AG08396 (cell line): Measurements from ENCODE around the gene PAPPA2.

Experiments
- DNase-seq: peaks from one replicate; pipeline ENCODE4 v3.0.0; 2012; ENCODE audit warnings: low spot score, mixed read lengths

PAPPA2 gene

DNA sequence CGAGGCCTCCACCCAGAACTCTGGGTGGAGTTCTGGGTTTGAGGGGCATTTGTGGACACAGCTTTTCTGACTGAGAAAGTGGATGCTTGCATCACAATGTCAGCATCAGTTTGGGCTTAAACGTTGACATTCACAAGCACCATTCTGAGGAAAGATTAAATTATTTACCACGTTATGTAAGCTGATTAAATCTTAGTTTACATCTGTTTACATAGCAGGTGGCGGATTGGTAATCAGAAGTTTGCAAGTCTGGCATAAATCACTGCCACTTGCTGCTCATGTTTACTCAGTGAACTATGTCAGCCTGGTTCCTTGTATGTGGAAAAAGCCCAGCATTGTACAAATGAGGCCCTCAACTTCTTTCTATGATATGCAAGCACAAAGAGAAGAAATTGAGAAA lies 310.1 kb downstream of the PAPPA2 start:
- no peak for DNase-seq

DNA sequence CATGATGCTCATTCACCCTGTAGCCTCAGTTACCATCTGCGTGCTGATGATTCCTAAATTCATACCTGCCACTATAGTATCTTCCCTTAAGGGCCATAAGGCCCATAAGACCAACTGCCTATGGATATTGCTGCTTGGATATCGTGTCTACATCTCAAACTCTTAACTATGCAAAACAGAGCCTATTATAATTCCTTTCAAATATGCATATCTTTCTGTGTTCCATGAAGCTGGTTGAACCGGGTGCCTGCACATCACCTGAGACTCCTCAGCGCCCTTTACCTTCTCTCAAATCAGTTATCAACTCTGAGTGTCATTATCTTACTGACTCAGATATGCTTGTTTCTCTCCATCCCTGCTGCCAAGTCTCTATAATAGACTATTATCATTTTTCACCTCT lies 311.2 kb downstream of the PAPPA2 start:
- no peak for DNase-seq

DNA sequence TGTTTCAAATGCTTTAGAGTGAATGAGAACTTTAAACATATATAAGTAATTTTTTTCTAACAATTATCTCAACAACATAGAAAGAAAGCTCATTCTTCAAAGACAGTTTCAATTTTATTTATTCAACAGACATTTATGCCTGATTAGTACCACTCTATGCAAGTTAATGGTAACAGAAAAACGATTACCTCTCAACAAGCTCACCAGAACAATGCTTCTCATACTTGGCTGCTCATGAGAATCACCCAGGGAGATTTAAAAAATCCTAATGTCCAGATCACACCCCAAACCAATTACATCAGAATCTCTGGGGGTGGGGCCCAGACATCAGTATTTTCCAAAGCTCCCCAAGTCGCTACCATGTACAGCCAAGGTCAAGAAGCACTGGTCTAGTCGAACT lies 312.4 kb downstream of the PAPPA2 start:
- DNase-seq = no peak

DNA sequence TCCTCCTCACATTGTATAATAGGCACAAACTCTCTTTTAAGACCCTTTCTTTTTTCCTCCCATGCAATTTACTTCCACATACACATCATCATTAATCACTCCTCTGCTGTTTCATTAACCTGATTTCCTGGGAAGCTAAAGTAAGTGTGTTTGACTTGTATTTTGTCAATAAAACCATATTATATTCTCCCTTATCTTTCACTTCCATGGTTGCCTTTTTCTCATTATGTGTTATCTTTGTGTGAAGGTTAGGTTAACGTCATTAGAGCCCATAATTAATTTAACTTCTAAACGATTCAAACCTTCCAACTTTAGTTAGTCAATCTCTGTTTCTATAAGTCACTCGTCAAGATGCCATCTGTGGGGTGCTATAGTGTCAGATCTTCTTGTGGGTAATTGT lies 313.0 kb downstream of the PAPPA2 start:
- no peak for DNase-seq

DNA sequence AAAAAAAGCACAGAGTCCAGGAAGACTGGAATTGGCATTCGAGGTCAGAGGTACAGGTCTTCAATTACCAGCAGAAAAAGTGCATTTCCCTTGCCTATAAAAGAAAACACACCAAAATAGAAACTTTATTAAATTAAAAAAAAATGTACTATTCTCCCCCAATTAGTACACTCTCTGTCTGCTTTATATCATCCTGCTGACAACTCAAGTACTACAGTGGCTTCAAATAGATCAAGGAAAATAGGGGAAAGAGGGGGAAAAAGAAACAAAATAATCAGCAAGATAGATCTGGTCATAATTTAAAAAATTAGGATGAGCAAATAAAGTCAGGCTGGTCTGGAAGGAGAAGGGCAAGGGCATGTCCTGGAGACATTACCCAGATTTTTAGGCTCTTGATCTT lies 315.1 kb downstream of the PAPPA2 start:
- DNase-seq = no peak

DNA sequence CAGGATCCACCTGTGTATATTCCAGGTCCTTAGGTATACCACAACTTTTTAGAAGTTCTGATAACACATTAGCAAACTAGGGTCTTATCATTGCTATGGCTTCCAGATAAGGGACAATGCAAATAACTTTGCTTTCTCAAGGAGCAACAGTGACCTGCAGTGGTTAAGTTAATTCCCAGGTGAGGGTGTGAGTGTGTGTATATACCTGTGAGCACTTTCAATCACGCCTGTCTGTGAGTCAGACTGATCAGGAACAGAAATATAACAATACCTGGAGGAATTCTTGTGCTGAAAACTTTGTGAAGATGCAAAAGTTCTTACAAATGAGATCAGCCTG lies 317.0 kb downstream of the PAPPA2 start:
- no peak for DNase-seq

DNA sequence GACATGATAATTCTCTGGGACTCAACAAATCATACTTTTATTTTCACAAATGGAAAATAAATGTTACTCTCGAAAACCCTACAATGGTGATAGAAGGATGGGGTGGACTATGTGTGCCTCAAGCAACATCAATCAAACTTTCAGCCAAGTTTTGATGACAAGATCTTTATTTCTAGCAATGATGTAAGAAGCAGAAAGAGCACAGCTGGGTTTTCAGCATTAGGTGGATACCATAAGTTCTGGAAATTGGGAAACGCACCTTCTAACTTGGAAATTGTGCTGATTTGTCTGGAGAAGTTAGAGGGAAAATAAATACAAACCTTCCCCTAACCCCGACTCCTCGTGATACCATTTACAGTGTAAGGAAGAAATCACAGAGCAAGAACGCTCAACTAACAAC lies 320.3 kb downstream of the PAPPA2 start:
- DNase-seq = no peak

DNA sequence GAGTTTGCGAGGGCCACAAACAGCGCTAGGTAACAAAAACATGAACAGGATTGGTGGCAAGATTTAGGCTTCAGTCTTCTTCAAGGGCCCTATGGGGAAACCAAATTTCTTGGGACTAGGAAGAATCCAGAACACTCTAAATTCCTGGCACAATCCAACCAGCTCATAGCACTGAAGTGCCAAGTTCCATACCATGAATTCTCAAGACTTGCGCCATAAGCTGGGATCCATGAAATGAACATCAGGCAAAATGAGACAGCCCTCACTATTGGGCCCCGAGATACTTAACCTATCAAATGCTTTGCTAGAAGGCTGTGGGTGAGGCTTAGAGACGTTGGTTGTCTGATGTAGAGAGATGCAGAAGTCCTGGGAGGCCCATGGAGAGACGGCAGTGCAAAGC lies 322.1 kb downstream of the PAPPA2 start:
- DNase-seq = no peak

DNA sequence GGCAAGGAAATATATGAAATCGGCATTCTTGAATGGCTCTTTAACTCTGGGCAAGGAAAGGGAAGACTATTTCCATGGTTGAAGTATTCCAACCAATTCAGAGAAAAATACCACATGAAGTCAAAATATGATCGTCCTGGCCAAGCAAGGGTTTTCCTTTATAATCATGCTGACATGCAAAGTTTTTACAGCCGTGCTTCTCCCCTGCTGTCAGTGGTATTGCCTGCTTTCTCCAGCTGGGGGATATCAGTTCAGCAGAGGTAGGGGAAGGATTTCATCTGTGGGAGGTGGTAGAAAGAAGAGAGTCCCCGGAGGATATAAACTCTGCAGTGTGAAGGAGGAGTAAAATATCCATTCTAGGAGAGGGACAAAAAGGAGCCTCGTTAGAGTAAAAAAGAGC lies 322.8 kb downstream of the PAPPA2 start:
- no peak for DNase-seq

DNA sequence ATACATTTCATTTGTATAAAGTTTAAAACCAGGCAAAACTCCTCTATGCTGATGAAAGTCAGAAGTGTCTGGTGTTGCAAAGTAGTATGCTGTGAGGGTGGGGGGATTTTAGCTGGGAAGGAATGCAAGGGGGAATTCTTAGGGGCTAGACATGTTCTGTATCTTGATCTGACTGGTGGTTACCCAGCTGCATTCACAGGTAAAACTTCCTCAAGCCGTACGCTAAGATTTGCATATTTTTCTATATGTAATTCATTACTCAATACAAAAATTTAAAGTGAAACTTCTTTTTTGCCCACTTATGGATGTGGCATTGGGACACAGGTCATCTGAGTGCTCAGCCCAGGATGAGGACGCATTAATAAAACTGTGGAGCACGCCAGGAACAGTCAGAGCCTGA lies 323.3 kb downstream of the PAPPA2 start:
- DNase-seq = no peak

DNA sequence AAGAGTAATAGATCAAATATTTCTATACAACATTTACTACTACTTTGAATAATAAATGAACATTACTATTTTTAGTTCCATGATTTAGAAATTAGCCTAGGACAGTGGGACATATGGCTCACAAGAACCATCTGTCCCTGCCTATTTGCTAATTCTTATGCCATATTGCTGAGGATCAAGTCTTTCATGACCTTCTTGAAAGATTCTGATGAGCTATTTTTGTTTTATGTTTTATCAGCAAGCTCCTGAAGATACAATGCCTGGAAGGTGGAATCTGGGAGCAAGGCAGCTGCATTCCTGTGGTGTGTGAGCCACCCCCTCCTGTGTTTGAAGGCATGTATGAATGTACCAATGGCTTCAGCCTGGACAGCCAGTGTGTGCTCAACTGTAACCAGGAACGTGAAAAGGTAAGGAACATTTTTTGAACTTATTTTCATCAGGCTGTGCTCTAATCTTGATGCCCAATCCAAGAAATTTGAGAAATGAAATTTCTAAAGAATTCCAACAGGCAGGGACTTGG lies 326.7 kb downstream of the PAPPA2 start:
- no peak for DNase-seq

DNA sequence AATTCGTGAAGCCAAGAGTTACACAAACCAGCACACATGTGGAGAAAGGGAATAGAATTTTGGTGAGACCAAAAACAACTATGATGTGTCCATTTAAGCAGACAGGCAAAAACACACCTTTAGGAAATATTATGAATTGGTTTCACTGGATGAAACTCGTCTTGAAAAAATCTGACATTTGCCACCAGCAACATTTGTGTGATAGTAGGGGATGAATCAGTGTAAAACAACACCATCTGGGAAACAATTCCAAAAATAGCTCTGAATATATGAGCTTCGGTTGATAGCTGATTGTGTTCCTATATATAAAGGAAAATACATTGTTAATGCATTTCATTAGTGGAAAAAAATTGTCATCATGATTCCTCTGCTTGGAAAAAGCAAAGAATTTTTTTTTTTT lies 327.8 kb downstream of the PAPPA2 start:
- no peak for DNase-seq

DNA sequence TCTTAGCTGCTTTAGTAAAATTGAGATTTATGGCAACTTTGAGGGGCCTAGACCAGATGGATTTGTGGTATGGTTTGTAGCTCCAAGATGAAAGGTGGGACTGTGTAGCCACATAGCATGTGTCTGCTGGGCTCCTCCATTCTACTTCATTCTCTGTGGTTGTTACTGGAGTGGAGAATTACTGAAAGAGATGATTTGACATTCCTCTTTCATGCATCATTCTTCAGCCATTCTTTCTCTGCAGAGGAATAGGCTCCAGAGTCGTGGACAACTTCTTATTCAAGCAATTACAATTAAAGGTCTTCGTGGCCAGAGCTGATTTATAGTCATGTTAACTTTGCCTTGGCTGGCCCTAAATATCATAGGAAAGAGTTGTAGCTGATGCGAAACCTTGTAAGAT lies 328.9 kb downstream of the PAPPA2 start:
- no peak for DNase-seq

DNA sequence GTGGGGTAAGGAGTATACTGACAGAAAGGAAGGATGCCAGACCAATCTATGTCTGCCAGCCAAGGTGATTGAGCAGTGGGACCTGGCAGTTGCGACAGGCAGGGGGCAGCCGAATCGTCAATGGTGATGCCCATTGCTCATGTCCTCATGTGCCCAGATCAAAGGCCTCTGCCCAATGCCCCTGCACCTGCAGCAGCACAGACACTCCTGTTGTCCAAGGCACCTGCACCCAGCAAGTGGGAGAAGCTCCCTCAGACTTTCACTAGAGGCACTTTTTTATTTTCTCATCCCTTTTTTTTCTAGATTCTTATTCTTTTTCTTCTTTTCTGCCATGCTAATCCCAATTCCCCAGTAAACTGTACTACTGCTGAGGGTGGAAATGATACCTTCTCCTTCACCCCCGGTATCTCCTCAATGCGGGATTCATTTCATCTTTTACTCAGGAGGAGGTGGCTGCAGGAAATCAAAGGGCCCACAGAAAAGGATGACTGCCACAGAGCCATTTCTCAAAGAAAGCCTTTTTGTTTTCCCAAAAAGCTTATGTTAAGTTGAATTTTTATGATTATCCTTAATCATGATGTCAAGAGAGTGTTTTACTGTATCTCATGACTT lies 332.0 kb downstream of the PAPPA2 start:
- no peak for DNase-seq

DNA sequence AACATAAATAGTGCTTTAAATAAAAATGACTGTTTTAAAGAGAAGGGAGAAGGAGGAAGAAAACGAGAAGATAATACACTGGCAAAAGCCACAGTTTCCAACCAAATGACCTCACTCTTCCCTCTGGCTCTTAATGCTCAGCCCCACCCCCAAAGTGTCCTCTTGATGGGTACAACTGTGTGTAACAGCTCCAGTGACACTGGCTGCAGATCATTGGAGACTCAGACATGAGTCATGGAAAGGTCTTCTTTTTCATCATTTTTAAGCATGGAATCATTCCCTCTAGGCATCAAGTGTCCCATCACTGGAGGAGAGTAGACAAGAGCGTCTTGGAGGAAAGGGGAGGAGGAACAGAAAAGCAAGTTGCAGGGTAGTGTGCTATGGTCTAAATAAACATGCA lies 333.0 kb downstream of the PAPPA2 start:
- no peak for DNase-seq

DNA sequence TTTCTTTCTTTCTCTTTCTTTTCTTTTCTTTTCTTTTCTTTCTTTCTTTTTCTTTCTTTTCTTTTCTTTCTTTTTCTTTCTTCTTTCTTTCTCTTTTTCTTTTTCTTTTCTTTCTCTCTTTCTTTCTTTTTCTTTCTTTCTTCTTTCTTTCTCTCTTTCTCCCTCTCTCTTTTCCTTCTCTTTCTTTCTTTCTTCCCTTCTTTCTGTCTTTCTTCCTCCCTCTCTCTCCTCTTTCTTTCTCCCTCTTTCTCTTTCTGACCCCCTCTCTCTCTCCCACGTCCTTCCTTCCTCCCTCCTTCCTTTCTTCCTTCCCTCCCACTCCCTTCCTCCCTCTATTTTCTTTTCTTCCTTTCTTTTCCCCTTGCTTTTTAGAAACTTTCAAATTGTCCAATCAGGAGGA lies 333.6 kb downstream of the PAPPA2 start:
- DNase-seq = no peak

DNA sequence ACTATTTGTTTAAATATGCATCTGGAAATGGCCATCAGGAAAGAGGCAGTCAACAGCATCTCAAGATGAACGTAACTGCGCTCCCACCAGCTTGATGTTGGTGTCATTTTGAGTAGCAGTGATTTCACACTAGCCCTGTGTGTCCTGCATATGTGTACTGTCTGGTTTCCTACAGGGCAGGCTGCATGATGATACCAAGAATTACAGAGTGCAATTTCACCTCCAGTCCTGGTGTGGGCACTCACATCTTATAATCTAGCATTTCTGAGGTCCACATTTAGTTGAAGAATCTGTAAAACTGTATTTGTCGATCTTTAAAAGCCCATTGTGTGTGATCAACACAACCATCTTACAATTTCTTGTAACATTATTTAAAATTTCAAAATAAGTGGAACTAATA lies 336.4 kb downstream of the PAPPA2 start:
- DNase-seq = no peak

DNA sequence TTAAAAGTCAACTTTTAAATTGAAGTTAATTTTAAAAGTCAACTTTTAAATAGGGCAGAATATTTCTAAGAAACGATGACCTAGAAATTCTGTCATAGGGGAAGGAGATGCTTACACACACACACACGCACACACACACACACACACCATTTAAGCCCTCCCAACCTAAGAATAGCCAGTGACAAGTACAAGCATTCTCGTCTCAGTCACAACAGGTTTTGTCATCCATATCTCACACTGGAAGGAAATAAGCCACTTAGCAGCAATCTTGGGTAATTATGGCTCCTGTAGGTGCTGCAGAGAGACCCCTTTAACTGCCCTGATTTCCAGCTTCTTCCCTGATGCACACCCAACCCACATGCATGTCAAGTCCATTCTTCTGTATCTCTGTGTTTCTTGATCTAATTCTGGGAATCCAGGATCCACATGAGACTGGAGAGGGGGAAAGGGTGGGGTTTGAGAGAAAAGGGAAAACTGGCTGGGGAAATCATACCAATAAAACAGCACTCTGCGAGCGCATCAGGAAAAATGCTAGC lies 338.1 kb downstream of the PAPPA2 start:
- DNase-seq = no peak

DNA sequence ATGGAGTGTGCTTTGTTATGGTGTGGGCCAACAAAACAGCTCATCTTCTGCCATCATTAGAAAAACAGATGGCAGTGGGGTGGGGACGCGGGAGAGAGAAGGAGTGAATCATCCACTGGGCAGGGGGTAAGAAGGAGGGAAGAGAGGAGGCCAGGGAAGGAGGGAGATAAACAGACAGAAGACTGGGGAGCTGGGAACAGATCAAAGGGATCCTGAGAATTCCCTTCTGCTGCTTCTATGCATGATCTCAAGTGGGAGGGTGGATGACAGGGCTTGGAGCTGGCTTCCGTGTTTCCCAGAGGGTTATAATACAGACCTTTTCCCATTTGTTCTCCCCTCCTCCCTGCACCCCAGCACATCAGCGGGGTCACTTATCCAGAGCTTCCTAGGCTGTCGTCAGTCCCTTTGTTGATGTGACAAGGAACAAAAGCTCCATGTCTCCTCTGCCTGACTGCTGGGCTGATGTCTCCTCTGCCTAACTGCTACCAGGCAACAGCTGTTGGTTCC lies 338.6 kb downstream of the PAPPA2 start:
- no peak for DNase-seq

DNA sequence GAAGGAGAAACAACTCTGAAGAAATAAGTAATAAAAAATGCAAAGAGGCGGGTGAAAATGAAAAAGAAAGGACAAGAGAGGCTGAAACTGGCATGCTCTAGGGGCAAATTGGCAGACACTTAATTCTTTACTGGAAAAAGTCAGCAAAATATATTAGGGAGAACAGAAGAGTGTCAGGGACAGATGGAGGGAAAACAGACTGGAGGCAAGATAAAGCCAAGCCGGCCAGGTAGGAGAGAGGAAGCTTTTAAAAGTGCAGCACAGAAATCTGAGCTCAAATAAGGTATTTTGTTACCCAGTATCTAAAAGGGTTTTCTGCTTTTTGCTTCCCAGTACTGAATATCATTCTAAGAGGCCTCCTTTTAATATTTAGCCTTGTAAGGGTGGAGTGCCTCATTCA lies 339.3 kb downstream of the PAPPA2 start:
- no peak for DNase-seq

DNA sequence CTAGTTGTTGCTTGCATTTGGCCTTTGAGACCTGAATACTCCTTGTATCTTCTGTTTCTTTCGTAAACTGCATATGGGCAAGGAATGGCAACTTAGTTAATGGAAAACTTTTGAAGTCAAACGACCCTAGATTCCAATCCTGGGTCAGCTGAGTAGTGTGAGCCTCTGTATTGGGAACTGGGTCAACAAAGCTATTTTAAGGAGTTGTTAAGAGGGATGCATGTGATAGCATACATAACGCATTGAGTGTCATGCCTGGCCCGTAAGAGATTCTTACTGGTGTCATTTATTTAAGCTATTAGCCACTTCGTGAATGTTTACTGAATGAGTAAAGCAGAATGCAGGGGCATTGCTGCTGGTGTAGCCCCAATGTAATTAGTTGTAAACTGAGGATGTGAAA lies 340.1 kb downstream of the PAPPA2 start:
- DNase-seq = no peak

DNA sequence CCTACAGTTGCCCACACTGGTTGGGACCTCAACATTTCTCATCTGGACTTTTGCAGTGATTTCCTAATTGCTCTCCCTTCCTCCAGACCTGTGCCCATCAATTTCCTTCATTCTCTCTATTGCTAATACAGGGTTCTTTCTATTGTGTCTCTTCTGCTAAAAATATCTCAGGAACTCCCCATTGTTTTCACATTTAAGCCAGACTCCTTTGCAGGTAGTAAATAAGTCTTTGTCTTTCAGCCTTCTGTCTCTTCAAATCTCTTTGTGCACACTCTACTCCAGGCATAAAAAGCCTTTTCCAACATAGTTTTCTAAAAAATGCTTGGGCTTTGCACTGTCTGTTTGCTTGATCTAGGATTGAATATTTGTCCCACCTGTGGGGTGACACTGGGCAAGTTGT lies 340.6 kb downstream of the PAPPA2 start:
- DNase-seq = no peak

DNA sequence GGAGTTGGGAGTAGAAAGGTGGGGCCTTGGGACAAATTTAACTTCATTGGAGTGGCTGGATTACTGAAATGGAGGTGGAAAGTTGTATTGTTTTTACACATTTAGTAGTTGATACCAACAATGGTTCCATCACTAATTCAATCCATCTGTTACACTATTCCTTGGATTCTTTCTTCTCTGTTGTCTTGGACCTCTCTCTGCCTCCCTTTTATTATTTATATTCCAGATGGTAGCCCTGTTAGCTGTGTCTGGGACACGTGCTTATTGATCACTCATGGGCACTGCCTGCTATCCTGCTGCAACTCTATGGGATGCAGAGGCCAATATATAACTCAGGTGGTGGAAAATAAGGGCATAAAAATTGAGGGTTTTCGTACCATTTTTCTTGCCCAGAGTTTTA lies 346.3 kb downstream of the PAPPA2 start:
- DNase-seq = no peak

DNA sequence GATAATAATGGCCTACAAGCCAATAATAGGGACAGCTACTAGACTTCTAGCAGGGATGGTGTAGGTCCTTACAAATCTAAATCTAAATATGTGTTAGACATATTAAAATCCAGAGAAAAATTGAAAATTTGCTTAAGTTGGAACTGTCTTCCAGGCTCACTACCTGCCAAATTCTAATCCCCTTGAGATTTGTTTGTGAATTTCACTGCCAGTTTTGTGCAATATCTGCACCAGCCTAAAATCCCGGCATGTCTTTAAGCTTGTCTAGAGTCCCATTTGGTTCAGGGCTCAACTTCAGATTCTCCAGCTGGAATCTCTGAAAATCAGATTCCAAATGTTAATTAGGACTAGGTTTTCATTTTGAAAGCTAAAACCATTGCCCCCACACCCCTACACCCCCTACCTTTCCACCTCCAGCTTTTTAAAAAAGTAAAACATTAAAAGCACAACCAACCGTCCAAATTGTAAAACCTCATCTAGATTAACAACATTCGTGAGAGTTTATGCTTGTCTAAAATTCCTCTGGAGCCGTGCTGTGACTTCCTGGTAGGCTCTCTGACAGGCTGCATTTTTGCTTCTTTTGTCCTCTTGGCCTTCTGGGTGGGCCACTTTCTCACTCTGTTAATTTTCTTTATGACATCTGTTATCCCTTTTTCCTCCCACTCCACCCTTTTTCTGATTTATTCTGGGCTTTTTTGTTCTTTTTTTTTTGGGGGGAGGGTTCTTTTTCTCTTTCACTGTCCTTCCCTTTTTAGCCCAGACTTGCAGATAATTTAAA lies 348.7 kb downstream of the PAPPA2 start:
- DNase-seq = no peak
